Activated CD4-positive, alpha-beta T cell treated with anti-CD3 and anti-CD28 coated beads, Interleukin-2, Interleukin-4, amounts not matched to agents 100 ng/mL and 50 ng/mL, durations not matched to agents 16 hours and 8 hours (primary cell): ENCODE data around the gene ANKFY1.
"Not testable (repeated sequence)": the region's sequence is repeated elsewhere in the genome, so short reads cannot be mapped to it uniquely, and the experiment has no call there.

Experiments used
- DNase-seq: peaks from one replicate; pipeline ENCODE4 v3.0.0-alpha.2; 2020; ENCODE audit warnings: low spot score

Gene ANKFY1

GRCh38 chr17:4256952-4257351, 6.8 kb downstream of the ANKFY1 start:
- peak; percentile 38 for DNase-seq

- not testable (repeated sequence) for DNase-seq
Observed at GRCh38 chr17:4255271-4255670, 8.5 kb downstream of the ANKFY1 start.

- DNase-seq = no peak
Observed at GRCh38 chr17:4250887-4251286, 12.9 kb downstream of the ANKFY1 start.

- no peak for DNase-seq
Observed at GRCh38 chr17:4249452-4250029, 14.2 kb downstream of the ANKFY1 start.

- DNase-seq = no peak
Observed at GRCh38 chr17:4248504-4249277, 15.1 kb downstream of the ANKFY1 start.

DNA sequence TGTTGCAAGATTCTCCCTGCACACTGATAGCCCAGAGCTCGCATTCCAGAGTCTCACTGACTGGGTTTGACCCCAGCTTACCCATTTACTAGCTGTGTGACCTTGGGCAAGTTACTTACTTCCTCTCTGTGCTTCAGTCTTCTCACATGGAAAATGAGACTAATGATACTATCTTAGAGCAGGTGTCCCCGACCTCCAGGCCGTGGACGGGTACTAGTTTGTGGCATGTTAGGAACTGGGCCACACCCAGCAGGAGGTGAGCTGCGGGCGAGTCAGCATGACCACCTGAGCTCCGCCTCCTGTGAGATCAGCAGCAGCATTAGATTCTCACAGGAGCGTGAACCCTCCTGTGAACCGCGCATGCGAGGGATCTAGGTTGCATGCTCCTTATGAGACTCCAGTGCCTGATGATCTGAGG, 15.8 kb downstream of the ANKFY1 start:
- no peak for DNase-seq

DNA sequence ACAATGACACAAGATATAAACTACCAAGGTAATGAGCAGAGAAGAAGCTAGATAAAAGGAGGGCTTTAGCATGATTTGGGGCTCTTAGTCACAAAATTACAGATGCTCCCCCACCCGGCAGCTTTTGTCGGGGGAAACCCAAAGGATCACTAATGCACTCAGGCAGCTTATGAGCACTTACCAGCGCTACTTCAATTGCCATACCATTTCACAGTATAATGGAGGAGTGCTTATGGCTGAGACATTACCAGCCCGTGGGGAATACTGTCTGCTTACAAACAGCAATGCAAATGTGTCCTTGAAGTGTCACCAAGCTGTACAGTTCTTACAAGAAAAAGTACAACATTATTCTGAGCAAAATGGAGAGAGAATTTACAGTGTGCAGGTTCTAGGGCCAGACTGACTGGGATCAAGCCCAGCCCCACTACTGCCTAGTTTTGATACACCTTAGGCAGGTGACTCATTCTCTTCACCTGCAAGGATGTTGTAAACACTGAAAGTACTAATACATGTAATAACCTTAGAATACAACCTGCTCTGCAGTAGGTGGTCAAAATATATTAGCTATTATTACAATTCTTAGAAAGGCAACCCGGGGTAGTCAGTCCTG, 16.3 kb downstream of the ANKFY1 start:
- no peak for DNase-seq

DNA sequence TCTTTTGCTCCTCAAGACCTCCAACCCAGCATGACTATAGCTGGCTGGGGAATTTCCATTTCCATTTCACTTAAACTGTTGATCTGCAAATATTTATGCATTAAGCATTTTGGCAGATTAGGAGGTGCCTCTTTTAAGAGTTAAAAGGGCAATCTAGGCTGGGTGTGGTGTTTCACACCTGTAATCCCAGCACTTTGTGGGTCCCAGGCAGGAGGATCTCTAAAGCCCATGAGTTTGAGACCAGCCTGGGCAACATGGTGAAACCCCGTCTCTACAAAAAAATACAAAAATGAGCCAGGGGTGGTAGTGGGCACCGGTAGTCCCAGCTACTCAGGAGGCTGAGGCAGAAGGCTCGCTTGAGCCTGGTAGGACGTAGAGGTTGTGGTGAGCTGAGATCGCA, 17.1 kb downstream of the ANKFY1 start:
- DNase-seq = no peak

- no peak for DNase-seq
Observed at GRCh38 chr17:4241535-4241934, 22.2 kb downstream of the ANKFY1 start.

DNA sequence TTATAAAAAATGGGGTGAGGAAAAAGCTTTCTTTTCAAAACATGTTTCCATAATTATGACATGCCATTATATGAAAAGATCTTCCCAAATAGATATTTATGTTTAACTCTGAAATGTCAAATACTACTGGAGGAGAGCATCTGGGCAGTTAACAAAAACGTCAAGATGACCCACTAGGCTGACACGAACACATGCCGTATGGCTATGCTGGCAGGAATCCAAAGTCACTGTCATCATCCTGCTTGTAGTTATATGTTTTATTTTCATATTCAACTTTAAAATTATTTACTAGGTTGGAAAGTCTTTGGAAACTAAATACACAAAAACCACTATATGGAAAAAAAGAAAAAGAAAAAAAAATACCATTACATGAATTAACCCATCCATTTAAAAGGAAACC, 27.3 kb downstream of the ANKFY1 start:
- no peak for DNase-seq

DNA sequence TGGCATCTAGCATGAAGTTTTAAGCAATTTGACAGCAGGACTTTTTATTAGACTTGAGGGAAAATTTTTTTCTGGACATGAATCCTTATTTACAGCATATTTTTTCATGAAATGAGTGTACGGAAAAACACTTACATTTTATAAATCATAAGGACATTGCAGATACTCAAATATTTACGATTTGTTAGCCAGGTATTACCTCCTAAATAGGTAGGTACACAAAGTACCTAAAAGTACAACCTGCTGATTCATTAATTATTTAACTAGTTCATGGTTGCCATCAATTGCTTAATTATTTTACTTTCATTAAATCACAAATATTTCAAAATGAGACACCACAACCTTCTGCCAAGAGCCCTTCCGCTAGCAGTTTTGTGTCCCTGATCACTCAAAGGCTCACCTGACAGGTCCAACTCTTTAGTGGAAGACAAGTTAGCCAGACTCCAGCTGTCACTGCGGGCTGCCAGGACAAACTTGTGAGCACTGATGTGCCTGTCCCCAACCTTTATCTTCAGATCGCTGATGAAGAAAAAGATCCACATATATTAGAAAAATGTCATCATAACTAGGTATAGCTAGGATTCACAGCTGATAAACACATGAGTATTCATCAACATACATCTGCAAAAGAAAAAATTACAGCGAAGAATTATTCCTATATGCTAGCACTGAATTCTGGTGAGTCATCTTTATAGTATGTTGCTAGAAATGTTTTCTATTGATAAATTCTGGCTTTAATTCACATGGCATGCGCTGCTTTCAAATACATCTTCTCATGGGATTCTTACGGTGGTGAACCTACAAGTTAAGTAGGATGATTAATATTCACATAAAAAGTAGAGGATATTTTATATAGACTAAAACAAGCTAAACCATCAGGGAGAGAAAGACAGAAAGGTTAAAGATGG, 28.2 kb downstream of the ANKFY1 start:
- DNase-seq = no peak

DNA sequence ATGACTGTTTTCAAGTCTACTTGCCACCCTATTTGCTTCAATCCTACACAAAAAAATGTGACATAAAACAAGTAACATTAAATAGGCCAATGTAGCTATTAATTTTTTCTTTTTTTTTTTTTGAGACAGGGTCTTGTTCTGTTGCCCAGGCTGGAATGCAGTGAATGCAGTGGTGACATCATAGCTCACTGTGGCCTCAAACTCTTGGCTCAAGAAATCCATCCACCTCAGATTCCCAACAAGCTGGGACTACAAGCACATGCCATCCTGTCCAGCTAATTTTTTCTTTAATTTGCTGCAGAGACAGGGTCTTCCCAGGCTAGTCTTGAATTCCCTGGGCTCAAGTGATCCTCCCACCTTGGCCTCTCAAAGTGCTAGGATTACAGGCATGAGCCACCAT, 29.4 kb downstream of the ANKFY1 start:
- DNase-seq = no peak

- no peak for DNase-seq
Observed at GRCh38 chr17:4233668-4234258, 30.0 kb downstream of the ANKFY1 start.

- DNase-seq = no peak
Observed at GRCh38 chr17:4232168-4232813, 31.5 kb downstream of the ANKFY1 start.

DNA sequence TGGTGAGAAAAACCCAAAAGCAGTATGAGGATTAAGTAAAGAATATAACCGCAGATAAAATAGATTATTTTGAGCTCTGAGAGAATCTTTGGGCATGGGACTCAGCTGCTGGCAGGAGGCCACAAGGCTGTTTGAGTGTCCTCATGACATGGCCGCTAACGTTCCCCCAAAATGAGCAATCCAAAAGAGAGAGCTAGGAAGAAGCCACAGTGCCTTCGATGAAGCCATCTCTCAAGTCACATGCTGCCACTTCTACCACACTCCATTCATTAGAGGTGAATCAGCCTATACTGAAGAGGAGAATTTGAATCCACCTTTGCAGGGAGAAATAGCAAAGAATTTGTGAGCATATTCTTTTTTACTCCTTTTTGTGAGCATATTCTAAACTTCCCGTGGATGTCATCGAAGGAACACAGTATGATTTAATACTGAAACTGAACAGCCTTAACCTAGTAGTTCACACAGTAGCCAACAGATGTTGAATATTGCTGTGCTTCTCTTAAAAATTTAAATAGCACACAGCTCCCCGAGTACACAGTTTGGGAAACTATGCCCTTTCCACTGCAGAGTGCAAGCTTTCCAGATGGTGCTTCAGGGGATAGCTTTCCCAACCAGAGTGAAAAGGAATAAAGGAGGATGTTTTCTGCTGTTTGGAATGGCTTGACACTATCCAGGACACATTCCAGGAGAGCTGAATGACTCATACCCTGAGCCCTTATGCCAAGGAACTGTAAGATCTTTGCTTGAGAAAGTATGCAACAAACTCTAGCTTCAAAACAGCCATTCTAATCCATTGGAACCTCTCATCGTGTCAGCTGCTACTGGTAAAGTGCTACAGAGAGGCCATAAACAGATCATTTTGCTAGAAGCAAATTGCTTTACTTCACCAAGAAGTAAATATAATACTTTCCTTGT, 33.9 kb downstream of the ANKFY1 start:
- DNase-seq = no peak

- DNase-seq = no peak
Observed at GRCh38 chr17:4221899-4222659, 41.7 kb downstream of the ANKFY1 start.

GRCh38 chr17:4221163-4221562, 42.6 kb downstream of the ANKFY1 start:
- DNase-seq = no peak

DNA sequence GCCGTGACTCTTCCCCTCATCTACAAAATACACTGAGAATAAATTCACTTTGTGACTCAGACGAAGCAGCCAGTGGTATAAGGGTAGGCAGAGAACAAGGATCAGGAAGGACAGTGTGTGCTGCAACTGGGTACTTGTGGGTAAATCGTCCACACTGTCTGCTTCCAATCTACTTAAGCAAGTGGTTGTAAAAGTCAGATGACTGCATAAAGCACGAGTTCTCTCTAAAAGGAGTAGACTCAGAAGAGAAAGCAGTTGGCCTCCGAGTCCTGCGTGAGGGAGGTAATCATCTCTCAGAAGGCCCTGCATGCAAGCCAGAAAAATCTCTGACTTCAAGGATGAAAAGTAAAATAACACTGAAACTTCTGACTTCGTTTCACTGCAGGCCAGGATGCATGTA, 43.1 kb downstream of the ANKFY1 start:
- no peak for DNase-seq

- no peak for DNase-seq
Observed at GRCh38 chr17:4219241-4219640, 44.5 kb downstream of the ANKFY1 start.
